ENCODE results near the gene SERINC3.

SERINC3 gene

DNA sequence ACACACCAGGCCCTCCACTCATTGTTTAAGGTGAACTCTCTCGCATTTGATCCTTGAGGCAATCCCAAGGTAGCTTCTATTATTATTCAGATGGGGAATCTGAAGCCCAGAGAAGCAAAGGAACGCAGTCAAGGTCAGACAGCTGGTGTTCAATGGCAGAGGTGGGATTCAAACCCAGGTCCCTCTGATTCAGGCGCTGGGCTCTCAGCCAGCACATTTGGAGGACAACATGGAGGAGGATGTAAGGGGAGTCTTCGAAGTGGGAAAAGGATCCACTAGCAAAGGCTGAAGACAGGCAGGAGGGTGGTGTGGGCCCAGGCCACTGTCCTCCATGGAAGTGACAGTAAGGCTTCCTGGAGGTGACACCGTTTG is 60.1 kb downstream of the SERINC3 start:
- H3K4me1 Mint-ChIP-seq (ENCODE audit: low read depth in 2 of 2): no peaks in the 10 kb centered on the region
- H3K27ac Mint-ChIP-seq: no peak overlapping the region
- no peaks in the 10 kb centered on the region for H3K36me3 Mint-ChIP-seq (ENCODE audit: insufficient read depth)
- no peak for DNase-seq
- no peaks in the 10 kb centered on the region for H3K9me3 Mint-ChIP-seq
- no peak overlapping the region for H3K4me3 Mint-ChIP-seq
- no peak for ATAC-seq (replicated peaks)
- peaks cover 0 to 16% of the 10 kb centered on the region in 2 donors for H3K27me3 Mint-ChIP-seq

- H3K27ac Mint-ChIP-seq: no peak overlapping the region
- peaks cover 0 to 11% of the 10 kb centered on the region in 2 donors for H3K27me3 Mint-ChIP-seq
- no peaks in the 10 kb centered on the region for H3K9me3 Mint-ChIP-seq
- H3K4me3 Mint-ChIP-seq: no peak overlapping the region
- no peaks in the 10 kb centered on the region for H3K36me3 Mint-ChIP-seq (ENCODE audit: insufficient read depth)
- DNase-seq: no peak
- no peak for ATAC-seq (replicated peaks)
- H3K4me1 Mint-ChIP-seq (ENCODE audit: low read depth in 2 of 2): no peaks in the 10 kb centered on the region
These were observed 60.6 kb downstream of the SERINC3 start for GRCh38 chr20:44461142-44461802.

GRCh38 chr20:44460795-44461141 is 61.1 kb downstream of the SERINC3 start:
- H3K4me1 Mint-ChIP-seq (ENCODE audit: low read depth in 2 of 2): no peaks in the 10 kb centered on the region
- H3K9me3 Mint-ChIP-seq: no peaks in the 10 kb centered on the region
- no peak overlapping the region for H3K4me3 Mint-ChIP-seq
- DNase-seq (no peak), ATAC-seq (replicated peaks) (no peak)
- H3K27me3 Mint-ChIP-seq: peaks cover 0 to 8% of the 10 kb centered on the region in 2 donors
- no peak overlapping the region for H3K27ac Mint-ChIP-seq
- H3K36me3 Mint-ChIP-seq (ENCODE audit: insufficient read depth): no peaks in the 10 kb centered on the region

DNA sequence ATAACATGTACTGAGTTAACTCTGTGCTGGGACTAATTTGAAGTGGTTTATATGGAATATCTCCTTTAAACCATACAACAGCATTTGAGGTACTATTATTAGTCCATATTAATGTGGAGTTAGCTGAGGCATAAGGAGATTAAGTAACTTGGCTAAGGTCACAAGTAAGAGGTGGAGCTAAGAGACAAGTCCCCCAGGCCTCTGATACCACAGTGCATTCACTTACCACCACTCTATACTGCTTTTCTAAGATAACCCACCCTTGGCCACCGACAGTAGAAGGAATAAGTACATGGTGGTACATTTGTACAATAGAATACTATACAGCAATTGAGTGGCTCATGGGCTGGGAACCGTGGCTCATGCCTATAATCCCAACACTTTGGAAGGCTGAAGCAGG is 62.6 kb downstream of the SERINC3 start:
- no peak for ATAC-seq (replicated peaks)
- Mint-ChIP-seq H3K9me3 (no peaks in the 10 kb centered on the region), H3K4me1 (ENCODE audit: low read depth in 2 of 2) (no peaks in the 10 kb centered on the region), H3K36me3 (ENCODE audit: insufficient read depth) (no peaks in the 10 kb centered on the region), H3K27ac (no peak overlapping the region), H3K4me3 (no peak overlapping the region), H3K27me3 (peaks cover 0 to 8% of the 10 kb centered on the region in 2 donors)
- DNase-seq: no peak

- Mint-ChIP-seq H3K36me3 (ENCODE audit: insufficient read depth) (no peaks in the 10 kb centered on the region), H3K27ac (no peak overlapping the region)
- no peak for ATAC-seq (replicated peaks)
These were observed 64.9 kb downstream of the SERINC3 start for GRCh38 chr20:44457016-44457415.

GRCh38 chr20:44456611-44457010 is 65.3 kb downstream of the SERINC3 start:
- DNase-seq (no peak), ATAC-seq (replicated peaks) (no peak)
- no peak overlapping the region for H3K27ac Mint-ChIP-seq
- H3K4me1 Mint-ChIP-seq (ENCODE audit: low read depth in 2 of 2): no peaks in the 10 kb centered on the region
- no peaks in the 10 kb centered on the region for H3K9me3 Mint-ChIP-seq
- no peaks in the 10 kb centered on the region for H3K36me3 Mint-ChIP-seq (ENCODE audit: insufficient read depth)
- no peaks in the 10 kb centered on the region for H3K27me3 Mint-ChIP-seq
- H3K4me3 Mint-ChIP-seq: no peak overlapping the region

More at GRCh38 chr20:44457016-44457415, 64.9 kb downstream of the SERINC3 start:
- no peaks in the 10 kb centered on the region for H3K4me1 Mint-ChIP-seq (ENCODE audit: low read depth in 2 of 2)
- no peak overlapping the region for H3K4me3 Mint-ChIP-seq
- DNase-seq: no peak
- no peaks in the 10 kb centered on the region for H3K9me3 Mint-ChIP-seq
- H3K27me3 Mint-ChIP-seq: no peaks in the 10 kb centered on the region

GRCh38 chr20:44455126-44455525 is 66.7 kb downstream of the SERINC3 start:
- peaks cover 0 to 10% of the 10 kb centered on the region in 2 donors for H3K27me3 Mint-ChIP-seq
- H3K9me3 Mint-ChIP-seq: no peaks in the 10 kb centered on the region
- DNase-seq: no peak
- no peak overlapping the region for H3K4me3 Mint-ChIP-seq
- no peaks in the 10 kb centered on the region for H3K36me3 Mint-ChIP-seq (ENCODE audit: insufficient read depth)
- no peaks in the 10 kb centered on the region for H3K4me1 Mint-ChIP-seq (ENCODE audit: low read depth in 2 of 2)
- no peak for ATAC-seq (replicated peaks)
- H3K27ac Mint-ChIP-seq: no peak overlapping the region

DNA sequence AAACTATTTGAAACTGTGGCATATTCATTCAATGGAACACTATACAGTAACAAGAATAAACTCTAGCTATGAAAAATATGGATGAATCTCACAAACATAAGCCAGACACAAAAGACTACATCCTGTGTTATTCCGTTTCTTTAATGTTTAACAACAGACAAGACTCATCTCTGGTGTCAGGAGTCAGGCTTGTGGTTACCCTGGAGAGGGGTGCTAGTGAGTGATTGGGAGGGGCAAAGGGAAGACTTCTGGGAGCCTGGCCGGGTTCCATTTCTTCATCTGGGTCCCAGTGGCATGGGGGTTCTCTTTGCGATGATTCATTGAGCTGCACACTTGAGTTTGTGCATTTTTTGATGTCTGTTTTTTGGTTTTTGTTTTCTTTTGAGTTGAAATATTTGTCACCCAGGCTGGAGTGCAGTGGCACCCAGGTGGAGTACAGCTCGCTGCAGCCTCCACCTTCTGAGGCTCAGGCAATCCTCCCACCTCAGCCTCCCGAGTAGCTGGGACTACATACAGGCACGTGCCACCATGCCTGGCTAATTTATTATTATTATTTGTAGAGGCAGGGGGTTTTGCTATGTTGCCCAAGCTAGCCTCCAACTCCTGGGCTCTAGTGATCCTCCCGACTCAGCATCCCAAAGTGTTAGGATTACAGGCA is 67.4 kb downstream of the SERINC3 start:
- DNase-seq: no peak
- peaks cover 0 to 17% of the 10 kb centered on the region in 2 donors for H3K27me3 Mint-ChIP-seq
- H3K4me3 Mint-ChIP-seq: no peak overlapping the region
- ATAC-seq (replicated peaks): no peak
- no peaks in the 10 kb centered on the region for H3K9me3 Mint-ChIP-seq
- no peak overlapping the region for H3K27ac Mint-ChIP-seq
- H3K4me1 Mint-ChIP-seq (ENCODE audit: low read depth in 2 of 2): no peaks in the 10 kb centered on the region
- no peaks in the 10 kb centered on the region for H3K36me3 Mint-ChIP-seq (ENCODE audit: insufficient read depth)

DNA sequence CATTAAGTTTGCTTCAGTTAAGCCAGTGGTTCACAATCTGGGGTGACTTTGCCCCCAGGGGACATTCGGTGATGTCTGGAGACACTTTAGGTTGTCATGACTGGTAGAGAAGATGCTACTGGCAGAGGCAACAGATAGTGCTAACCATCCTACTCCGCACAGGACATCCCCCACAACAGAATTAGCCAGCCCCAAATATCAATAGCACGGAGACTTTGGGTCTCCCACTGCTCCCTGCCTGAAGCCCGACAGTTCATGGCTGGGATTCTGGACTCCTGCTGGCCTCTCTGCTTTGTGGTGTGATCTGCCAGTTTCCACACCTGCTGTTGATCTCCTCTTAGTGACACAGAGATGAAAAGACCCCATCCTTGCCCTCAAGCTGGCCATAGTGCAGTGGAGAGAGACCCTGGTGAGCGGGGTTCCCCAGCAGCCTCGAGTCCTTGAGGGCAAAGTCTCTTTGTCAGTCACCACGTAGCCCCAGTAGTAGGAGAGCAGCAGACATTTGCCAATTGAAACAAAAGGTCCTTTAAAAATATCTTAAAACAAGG is 70.9 kb downstream of the SERINC3 start:
- DNase-seq (no peak), ATAC-seq (replicated peaks) (no peak)
- H3K36me3 Mint-ChIP-seq (ENCODE audit: insufficient read depth): no peaks in the 10 kb centered on the region
- peaks cover 0 to 41% of the 10 kb centered on the region in 2 donors for H3K27me3 Mint-ChIP-seq
- no peak overlapping the region for H3K4me3 Mint-ChIP-seq
- H3K27ac Mint-ChIP-seq: no peak overlapping the region
- no peaks in the 10 kb centered on the region for H3K9me3 Mint-ChIP-seq
- H3K4me1 Mint-ChIP-seq (ENCODE audit: low read depth in 2 of 2): peaks cover 0 to 2% of the 10 kb centered on the region in 2 donors

- Mint-ChIP-seq H3K4me1 (ENCODE audit: low read depth in 2 of 2) (peaks cover 0 to 2% of the 10 kb centered on the region in 2 donors), H3K27ac (no peak overlapping the region), H3K9me3 (no peaks in the 10 kb centered on the region), H3K36me3 (ENCODE audit: insufficient read depth) (no peaks in the 10 kb centered on the region), H3K4me3 (no peak overlapping the region), H3K27me3 (peaks cover 0 to 46% of the 10 kb centered on the region in 2 donors)
- ATAC-seq (replicated peaks) (no peak), DNase-seq (no peak)
These were observed 71.5 kb downstream of the SERINC3 start for GRCh38 chr20:44450281-44450889.

GRCh38 chr20:44449864-44450263 is 72.0 kb downstream of the SERINC3 start:
- no peak overlapping the region for H3K4me3 Mint-ChIP-seq
- DNase-seq (no peak), ATAC-seq (replicated peaks) (no peak)
- H3K9me3 Mint-ChIP-seq: no peaks in the 10 kb centered on the region
- H3K4me1 Mint-ChIP-seq (ENCODE audit: low read depth in 2 of 2): peaks cover 0 to 2% of the 10 kb centered on the region in 2 donors
- H3K36me3 Mint-ChIP-seq (ENCODE audit: insufficient read depth): no peaks in the 10 kb centered on the region
- H3K27me3 Mint-ChIP-seq: peaks cover 0 to 51% of the 10 kb centered on the region in 2 donors
- no peak overlapping the region for H3K27ac Mint-ChIP-seq

- no peaks in the 10 kb centered on the region for H3K36me3 Mint-ChIP-seq (ENCODE audit: insufficient read depth)
- H3K4me3 Mint-ChIP-seq: no peak overlapping the region
- peak in 2 of 3 experiments; percentile 2 to 6 for DNase-seq
These were observed 72.9 kb downstream of the SERINC3 start for GRCh38 chr20:44448753-44449546.

DNA sequence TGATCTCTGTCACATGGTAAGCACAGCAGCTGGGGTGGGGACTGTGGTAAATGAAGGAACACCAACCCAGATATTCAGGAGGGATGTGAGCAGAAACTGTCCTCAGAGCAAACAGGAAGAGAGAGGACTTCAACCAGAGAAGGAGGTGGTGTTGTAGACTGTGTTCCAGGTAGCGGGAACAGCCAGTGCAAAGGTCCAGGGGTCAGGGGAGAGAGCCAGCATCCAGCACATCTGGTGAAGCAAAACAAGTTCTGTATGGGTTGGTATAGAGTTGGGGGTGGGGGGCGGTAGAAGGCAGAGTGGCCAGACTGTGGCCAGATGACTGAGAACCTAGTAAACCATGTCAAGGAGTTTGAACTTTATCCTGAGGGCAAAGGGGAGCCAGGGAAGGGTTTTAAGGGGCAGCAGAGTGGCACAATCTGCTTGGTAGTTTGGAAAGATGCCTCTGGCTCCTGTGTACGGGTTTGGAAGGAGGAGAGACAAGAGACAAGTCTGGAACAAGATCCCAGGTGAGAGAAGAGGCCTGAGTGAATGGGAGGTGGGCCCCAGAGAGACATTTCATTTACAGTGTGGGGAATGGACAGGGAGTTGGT is 73.9 kb downstream of the SERINC3 start:
- H3K27me3 Mint-ChIP-seq: peaks cover 0 to 53% of the 10 kb centered on the region in 2 donors
- no peaks in the 10 kb centered on the region for H3K36me3 Mint-ChIP-seq (ENCODE audit: insufficient read depth)
- H3K4me3 Mint-ChIP-seq: no peak overlapping the region
- H3K27ac Mint-ChIP-seq: no peak overlapping the region
- peaks cover 0 to 2% of the 10 kb centered on the region in 2 donors for H3K4me1 Mint-ChIP-seq (ENCODE audit: low read depth in 2 of 2)
- H3K9me3 Mint-ChIP-seq: no peaks in the 10 kb centered on the region
- no peak for ATAC-seq (replicated peaks)
- no peak for DNase-seq

More at GRCh38 chr20:44448753-44449546, 72.9 kb downstream of the SERINC3 start:
- no peak overlapping the region for H3K27ac Mint-ChIP-seq
- H3K4me1 Mint-ChIP-seq (ENCODE audit: low read depth in 2 of 2): peaks cover 0 to 2% of the 10 kb centered on the region in 2 donors
- H3K27me3 Mint-ChIP-seq: peaks cover 0 to 51% of the 10 kb centered on the region in 2 donors
- no peak for ATAC-seq (replicated peaks)
- no peaks in the 10 kb centered on the region for H3K9me3 Mint-ChIP-seq

Data from effector memory CD8-positive, alpha-beta T cell (primary cell).